ENCODE results near the gene BSCL2. TPM values are rescaled to one million over a fixed set of nuclear protein-coding genes. Genes with fewer than 3 reads are reported as not detected.

The BSCL2 gene
- total RNA-seq, 1 donor, result 43.5 TPM

GRCh38 chr11:62687508-62688396, 19.5 kb downstream of the BSCL2 start:
- TF ChIP-seq CTCF (IDR thresholded peaks at IDR 0.05; ENCODE audit: insufficient read depth, low read length), result no peak
- H3K4me3 ChIP-seq (ENCODE audit: low read depth, low read length), result peak overlapping the region; percentile 84
- no peak for DNase-seq (ENCODE audit: low read depth)

- DNase-seq (ENCODE audit: low read depth), result no peak
- no peak for TF ChIP-seq CTCF (IDR thresholded peaks at IDR 0.05; ENCODE audit: insufficient read depth, low read length)
Measured at GRCh38 chr11:62682518-62682917, 24.7 kb downstream of the BSCL2 start.

GRCh38 chr11:62680825-62681240, 26.4 kb downstream of the BSCL2 start:
- peak; percentile 80 for TF ChIP-seq CTCF (IDR thresholded peaks at IDR 0.05; ENCODE audit: insufficient read depth, low read length)
- DNase-seq (ENCODE audit: low read depth), result peak; percentile 91
- no peak overlapping the region for H3K4me3 ChIP-seq (ENCODE audit: low read depth, low read length)

More at GRCh38 chr11:62682518-62682917, 24.7 kb downstream of the BSCL2 start:
- no peak overlapping the region for H3K4me3 ChIP-seq (ENCODE audit: low read depth, low read length)

GRCh38 chr11:62678770-62679696, 28.2 kb downstream of the BSCL2 start, which contains the start of gene UBXN1:
Gene UBXN1, minus strand, starts transcription at chr11:62679073. Its CDS starts 150 bp downstream, at chr11:62678923.
- peak within 1 kb of the TSS; percentile 76 for H3K4me3 ChIP-seq (ENCODE audit: low read depth, low read length)
- DNase-seq (ENCODE audit: low read depth), result peak; percentile 95
- TF ChIP-seq CTCF (IDR thresholded peaks at IDR 0.05; ENCODE audit: insufficient read depth, low read length), result no peak

- no peak for DNase-seq (ENCODE audit: low read depth)
- H3K4me3 ChIP-seq (ENCODE audit: low read depth, low read length), result peak overlapping the region; percentile 76
- no peak for TF ChIP-seq CTCF (IDR thresholded peaks at IDR 0.05; ENCODE audit: insufficient read depth, low read length)
Measured at GRCh38 chr11:62678433-62678769, 28.8 kb downstream of the BSCL2 start.

GRCh38 chr11:62677714-62678113, 29.5 kb downstream of the BSCL2 start:
- peak overlapping the region; percentile 76 for H3K4me3 ChIP-seq (ENCODE audit: low read depth, low read length)
- no peak for DNase-seq (ENCODE audit: low read depth)
- no peak for TF ChIP-seq CTCF (IDR thresholded peaks at IDR 0.05; ENCODE audit: insufficient read depth, low read length)

Data from fibroblast of the aortic adventitia (primary cell).